ENCODE measurements around the gene MMP1. TPM values are rescaled to one million over a fixed set of nuclear protein-coding genes. Genes with fewer than 3 reads are reported as not detected.

MMP1 gene
- total RNA-seq, 1 donor from 2014 or later, result not detected

GRCh38 chr11:102799681-102800340 lies 1.9 kb upstream of the MMP1 start:
- TF ChIP-seq CTCF (IDR thresholded peaks at IDR 0.05; ENCODE audit: partially characterized antibody, unreplicated experiment), result no peak
- H3K4me1 Mint-ChIP-seq (ENCODE audit: low read depth, unreplicated experiment), result no peaks in the 10 kb centered on the region
- H3K9me3 Mint-ChIP-seq (ENCODE audit: unreplicated experiment), result no peaks in the 10 kb centered on the region
- H3K4me3 Mint-ChIP-seq (ENCODE audit: unreplicated experiment), result no peak overlapping the region
- no peaks in the 10 kb centered on the region for H3K36me3 Mint-ChIP-seq (ENCODE audit: unreplicated experiment)
- H3K27ac Mint-ChIP-seq (ENCODE audit: unreplicated experiment), result no peak overlapping the region
- H3K27me3 Mint-ChIP-seq (ENCODE audit: unreplicated experiment), result peaks cover 3% of the 10 kb centered on the region
- no peak for DNase-seq

GRCh38 chr11:102794382-102794781 lies 3.6 kb downstream of the MMP1 start:
- peaks cover 4% of the 10 kb centered on the region for H3K4me1 Mint-ChIP-seq (ENCODE audit: low read depth, unreplicated experiment)
- TF ChIP-seq CTCF (IDR thresholded peaks at IDR 0.05; ENCODE audit: partially characterized antibody, unreplicated experiment), result peak; percentile 49
- no peak for DNase-seq

GRCh38 chr11:102793677-102794290 lies 4.2 kb downstream of the MMP1 start:
- no peak overlapping the region for H3K27ac Mint-ChIP-seq (ENCODE audit: unreplicated experiment)

More at GRCh38 chr11:102794382-102794781, 3.6 kb downstream of the MMP1 start:
- H3K27ac Mint-ChIP-seq (ENCODE audit: unreplicated experiment), result no peak overlapping the region
- no peak overlapping the region for H3K4me3 Mint-ChIP-seq (ENCODE audit: unreplicated experiment)
- no peaks in the 10 kb centered on the region for H3K27me3 Mint-ChIP-seq (ENCODE audit: unreplicated experiment)
- no peaks in the 10 kb centered on the region for H3K9me3 Mint-ChIP-seq (ENCODE audit: unreplicated experiment)
- no peaks in the 10 kb centered on the region for H3K36me3 Mint-ChIP-seq (ENCODE audit: unreplicated experiment)

GRCh38 chr11:102792604-102793003 lies 5.4 kb downstream of the MMP1 start:
- Mint-ChIP-seq H3K27ac (ENCODE audit: unreplicated experiment) (peak overlapping the region; percentile 6), H3K9me3 (ENCODE audit: unreplicated experiment) (no peaks in the 10 kb centered on the region), H3K4me3 (ENCODE audit: unreplicated experiment) (no peak overlapping the region), H3K36me3 (ENCODE audit: unreplicated experiment) (no peaks in the 10 kb centered on the region), H3K27me3 (ENCODE audit: unreplicated experiment) (no peaks in the 10 kb centered on the region), H3K4me1 (ENCODE audit: low read depth, unreplicated experiment) (peaks cover 4% of the 10 kb centered on the region)
- no peak for TF ChIP-seq CTCF (IDR thresholded peaks at IDR 0.05; ENCODE audit: partially characterized antibody, unreplicated experiment)
- no peak for DNase-seq

More at GRCh38 chr11:102793677-102794290, 4.2 kb downstream of the MMP1 start:
- H3K4me3 Mint-ChIP-seq (ENCODE audit: unreplicated experiment), result no peak overlapping the region
- TF ChIP-seq CTCF (IDR thresholded peaks at IDR 0.05; ENCODE audit: partially characterized antibody, unreplicated experiment), result no peak
- no peaks in the 10 kb centered on the region for H3K27me3 Mint-ChIP-seq (ENCODE audit: unreplicated experiment)
- H3K36me3 Mint-ChIP-seq (ENCODE audit: unreplicated experiment), result no peaks in the 10 kb centered on the region
- peaks cover 4% of the 10 kb centered on the region for H3K4me1 Mint-ChIP-seq (ENCODE audit: low read depth, unreplicated experiment)
- H3K9me3 Mint-ChIP-seq (ENCODE audit: unreplicated experiment), result no peaks in the 10 kb centered on the region
- no peak for DNase-seq

All from glutamatergic neuron (in vitro differentiated cells).